ENCODE data around the gene HARBI1.

The HARBI1 gene

DNA sequence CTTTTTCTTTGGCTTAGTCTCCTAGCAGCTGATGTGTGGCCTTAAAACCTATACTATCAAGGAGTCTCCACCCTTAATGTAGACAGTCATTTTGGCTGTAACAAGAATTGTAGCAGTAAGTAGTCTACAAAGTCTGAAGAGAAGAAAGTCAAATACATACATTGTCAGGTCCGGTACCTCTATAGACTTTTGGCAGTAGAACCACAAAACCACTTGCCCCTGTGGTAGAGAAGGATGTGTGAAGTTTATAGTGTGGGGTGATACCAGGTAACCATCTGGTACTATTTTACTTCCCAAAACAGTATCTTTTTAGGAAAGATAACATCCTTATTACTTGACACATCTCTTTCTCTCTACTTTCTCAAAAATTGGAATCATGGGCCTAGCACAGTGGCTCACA lies 15.5 kb upstream of the HARBI1 start:
- no peaks in the 10 kb centered on the region for H3K27me3 ChIP-seq
- no peak overlapping the region for H3K27ac ChIP-seq
- peaks cover 49% of the 10 kb centered on the region for H3K36me3 ChIP-seq
- no peaks in the 10 kb centered on the region for H3K9me3 ChIP-seq
- no peak for TF ChIP-seq CTCF (IDR thresholded peaks at IDR 0.05)
- H3K4me3 ChIP-seq (ENCODE audit: low read depth in 1 of 2, low read length in 1 of 2): no peak overlapping the region
- no peaks in the 10 kb centered on the region for H3K4me1 ChIP-seq (ENCODE audit: control insufficient read depth in 1 of 2, insufficient read depth in 1 of 2, low read depth in 1 of 2, low read length in 1 of 2)

DNA sequence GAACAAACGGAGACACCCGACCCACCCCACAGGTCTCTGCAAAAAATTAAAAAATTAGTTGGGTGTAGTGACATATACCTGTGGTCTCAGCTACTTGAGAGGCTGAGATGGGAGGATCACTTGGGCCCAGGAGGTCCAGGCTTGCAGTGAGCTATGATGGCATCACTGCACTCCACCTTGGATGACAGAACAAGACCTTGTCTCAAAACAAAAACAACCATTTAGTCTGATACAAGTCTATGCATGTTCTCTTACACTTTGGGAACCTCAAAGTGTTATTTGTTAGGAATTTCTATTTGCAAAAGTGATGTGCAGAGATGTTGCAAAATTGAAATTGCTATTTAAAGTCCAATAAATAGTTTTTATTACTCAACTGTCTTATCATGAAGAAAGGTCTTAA lies 14.6 kb upstream of the HARBI1 start:
- Histone ChIP-seq H3K36me3 (peaks cover 51% of the 10 kb centered on the region), H3K4me1 (ENCODE audit: control insufficient read depth in 1 of 2, insufficient read depth in 1 of 2, low read depth in 1 of 2, low read length in 1 of 2) (no peaks in the 10 kb centered on the region), H3K27me3 (no peaks in the 10 kb centered on the region), H3K4me3 (ENCODE audit: low read depth in 1 of 2, low read length in 1 of 2) (no peak overlapping the region), H3K9me3 (no peaks in the 10 kb centered on the region), H3K27ac (no peak overlapping the region)
- no peak for TF ChIP-seq CTCF (IDR thresholded peaks at IDR 0.05)

- Histone ChIP-seq H3K4me1 (ENCODE audit: control insufficient read depth in 1 of 2, insufficient read depth in 1 of 2, low read depth in 1 of 2, low read length in 1 of 2) (no peaks in the 10 kb centered on the region), H3K27ac (no peak overlapping the region), H3K9me3 (no peaks in the 10 kb centered on the region), H3K27me3 (no peaks in the 10 kb centered on the region), H3K36me3 (peaks cover 55% of the 10 kb centered on the region), H3K4me3 (ENCODE audit: low read depth in 1 of 2, low read length in 1 of 2) (no peak overlapping the region)
- TF ChIP-seq CTCF (IDR thresholded peaks at IDR 0.05): no peak
These were observed 13.2 kb upstream of the HARBI1 start for GRCh38 chr11:46630237-46630636.

- Histone ChIP-seq H3K4me3 (ENCODE audit: low read depth in 1 of 2, low read length in 1 of 2) (no peak overlapping the region), H3K9me3 (no peaks in the 10 kb centered on the region), H3K27me3 (no peaks in the 10 kb centered on the region), H3K36me3 (peaks cover 64% of the 10 kb centered on the region), H3K4me1 (ENCODE audit: control insufficient read depth in 1 of 2, insufficient read depth in 1 of 2, low read depth in 1 of 2, low read length in 1 of 2) (no peaks in the 10 kb centered on the region), H3K27ac (no peak overlapping the region)
- TF ChIP-seq CTCF (IDR thresholded peaks at IDR 0.05): no peak
These were observed 11.9 kb upstream of the HARBI1 start for GRCh38 chr11:46628961-46629360.

GRCh38 chr11:46625406-46625805 lies 8.4 kb upstream of the HARBI1 start:
- no peak for TF ChIP-seq CTCF (IDR thresholded peaks at IDR 0.05)
- Histone ChIP-seq H3K27ac (no peak overlapping the region), H3K4me3 (ENCODE audit: low read depth in 1 of 2, low read length in 1 of 2) (no peak overlapping the region), H3K27me3 (no peaks in the 10 kb centered on the region), H3K36me3 (peaks cover 67% of the 10 kb centered on the region), H3K4me1 (ENCODE audit: control insufficient read depth in 1 of 2, insufficient read depth in 1 of 2, low read depth in 1 of 2, low read length in 1 of 2) (no peaks in the 10 kb centered on the region), H3K9me3 (no peaks in the 10 kb centered on the region)

GRCh38 chr11:46618837-46619236 lies 1.8 kb upstream of the HARBI1 start:
- no peak overlapping the region for H3K4me3 ChIP-seq (ENCODE audit: low read depth in 1 of 2, low read length in 1 of 2)
- H3K36me3 ChIP-seq: peaks cover 29% of the 10 kb centered on the region
- no peak overlapping the region for H3K27ac ChIP-seq
- H3K9me3 ChIP-seq: no peaks in the 10 kb centered on the region
- TF ChIP-seq CTCF (IDR thresholded peaks at IDR 0.05): no peak
- H3K4me1 ChIP-seq (ENCODE audit: control insufficient read depth in 1 of 2, insufficient read depth in 1 of 2, low read depth in 1 of 2, low read length in 1 of 2): peaks cover 19 to 22% of the 10 kb centered on the region in 2 experiments
- H3K27me3 ChIP-seq: no peaks in the 10 kb centered on the region
